ENCODE measurements around the gene DYNC2H1.

DYNC2H1 gene

DNA sequence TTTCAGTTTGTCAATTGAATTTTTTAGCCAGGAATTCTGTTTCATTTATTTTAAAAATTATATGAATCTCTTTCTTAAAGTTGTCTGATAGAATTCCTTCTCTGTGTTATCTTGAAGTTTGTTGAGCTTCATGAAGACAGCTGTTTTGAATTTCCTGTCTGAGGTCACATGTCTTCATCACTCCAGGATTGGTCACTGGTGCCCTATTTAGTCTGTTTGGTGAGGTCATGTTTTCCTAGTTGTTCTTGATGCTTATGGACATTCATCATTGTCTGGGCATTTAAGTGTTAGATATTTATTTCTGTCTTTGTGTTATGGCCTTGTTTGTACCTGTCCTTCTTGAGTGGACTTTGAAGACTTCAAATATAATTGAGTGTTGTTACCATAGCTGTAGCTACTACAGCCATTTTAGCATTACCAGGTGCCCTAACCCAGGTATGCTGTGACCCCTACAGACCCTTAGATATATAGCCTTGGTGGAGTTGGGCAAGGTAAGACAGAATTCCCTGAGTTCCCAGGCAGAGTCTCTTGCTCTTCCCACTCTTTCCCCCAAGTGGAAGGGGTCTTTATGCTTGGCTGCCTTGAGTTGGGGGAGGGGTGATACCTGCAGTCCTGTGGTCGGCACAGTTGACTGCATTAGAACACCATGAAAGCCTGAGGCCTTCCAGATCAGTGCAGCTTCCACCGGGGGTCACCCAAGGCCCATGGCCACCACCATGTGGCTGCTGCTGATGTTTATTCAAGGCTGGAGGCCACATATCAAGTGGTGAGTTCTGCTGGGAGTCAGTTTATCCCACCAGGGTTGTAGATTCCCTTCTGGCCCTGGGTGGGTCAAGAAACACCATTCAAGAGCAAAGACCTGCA is 229.6 kb downstream of the DYNC2H1 start:
- Histone ChIP-seq H3K4me1 (ENCODE audit: insufficient read depth, low read length) (peaks cover 17% of the 10 kb centered on the region), H3K27ac (ENCODE audit: low read length) (no peak overlapping the region), H3K9ac (ENCODE audit: low read depth, low read length) (no peak overlapping the region), H3K9me3 (ENCODE audit: insufficient read depth, low read depth, low read length) (no peaks in the 10 kb centered on the region), H3K4me3 (ENCODE audit: low read length) (no peak overlapping the region), H3K27me3 (ENCODE audit: insufficient read depth, low read length) (no peaks in the 10 kb centered on the region), H3K36me3 (ENCODE audit: insufficient read depth, low read depth, low read length) (no peaks in the 10 kb centered on the region)

DNA sequence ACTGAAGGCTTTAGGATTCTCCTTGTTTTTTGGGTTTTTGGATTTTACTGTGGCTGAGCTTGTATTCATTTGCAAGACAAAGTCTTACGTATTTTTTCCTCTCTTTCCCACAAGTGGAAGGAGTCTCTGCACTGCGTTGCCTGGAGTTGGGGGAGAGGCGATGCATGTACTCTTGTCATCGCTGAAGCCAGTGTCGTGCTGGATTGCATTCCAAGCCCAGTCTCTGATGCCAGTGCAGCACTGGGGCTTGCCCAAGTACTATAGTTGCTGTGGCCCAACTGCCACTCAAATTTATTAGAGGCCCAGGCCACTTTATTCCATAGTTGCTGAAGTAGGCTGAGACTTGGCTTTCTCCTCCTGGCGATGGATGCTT is 230.2 kb downstream of the DYNC2H1 start:
- H3K36me3 ChIP-seq (ENCODE audit: insufficient read depth, low read depth, low read length), result no peaks in the 10 kb centered on the region
- no peak overlapping the region for H3K27ac ChIP-seq (ENCODE audit: low read length)
- peaks cover 17% of the 10 kb centered on the region for H3K4me1 ChIP-seq (ENCODE audit: insufficient read depth, low read length)
- no peak overlapping the region for H3K9ac ChIP-seq (ENCODE audit: low read depth, low read length)
- no peaks in the 10 kb centered on the region for H3K9me3 ChIP-seq (ENCODE audit: insufficient read depth, low read depth, low read length)
- no peaks in the 10 kb centered on the region for H3K27me3 ChIP-seq (ENCODE audit: insufficient read depth, low read length)
- 0 out of 2 replicates have a peak overlapping the region, but pooled peaks have one; percentile 4 for H3K4me3 ChIP-seq (ENCODE audit: low read length)

DNA sequence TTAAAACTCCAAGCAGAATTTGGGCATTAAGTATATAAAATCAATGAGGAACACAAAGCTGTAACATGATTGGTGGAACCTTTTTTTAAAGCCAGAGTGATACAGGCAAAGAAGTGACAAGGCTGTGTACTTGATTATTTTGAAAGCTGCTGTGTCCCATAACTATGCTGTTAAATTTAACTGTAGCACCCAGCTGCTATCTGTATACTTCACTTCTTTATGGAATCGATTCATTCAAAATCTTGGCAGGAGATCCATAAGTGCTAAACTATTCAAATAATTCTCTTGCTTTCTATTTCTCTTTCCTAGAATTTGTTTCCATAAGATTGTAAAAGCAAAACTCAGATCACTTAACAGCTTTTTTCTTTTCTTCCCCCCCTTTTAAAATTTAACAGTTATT is 231.7 kb downstream of the DYNC2H1 start:
- H3K4me3 ChIP-seq (ENCODE audit: low read length), result no peak overlapping the region
- no peaks in the 10 kb centered on the region for H3K9me3 ChIP-seq (ENCODE audit: insufficient read depth, low read depth, low read length)
- H3K4me1 ChIP-seq (ENCODE audit: insufficient read depth, low read length), result peaks cover 9% of the 10 kb centered on the region
- no peaks in the 10 kb centered on the region for H3K27me3 ChIP-seq (ENCODE audit: insufficient read depth, low read length)
- H3K27ac ChIP-seq (ENCODE audit: low read length), result no peak overlapping the region
- H3K9ac ChIP-seq (ENCODE audit: low read depth, low read length), result no peak overlapping the region
- H3K36me3 ChIP-seq (ENCODE audit: insufficient read depth, low read depth, low read length), result no peaks in the 10 kb centered on the region

DNA sequence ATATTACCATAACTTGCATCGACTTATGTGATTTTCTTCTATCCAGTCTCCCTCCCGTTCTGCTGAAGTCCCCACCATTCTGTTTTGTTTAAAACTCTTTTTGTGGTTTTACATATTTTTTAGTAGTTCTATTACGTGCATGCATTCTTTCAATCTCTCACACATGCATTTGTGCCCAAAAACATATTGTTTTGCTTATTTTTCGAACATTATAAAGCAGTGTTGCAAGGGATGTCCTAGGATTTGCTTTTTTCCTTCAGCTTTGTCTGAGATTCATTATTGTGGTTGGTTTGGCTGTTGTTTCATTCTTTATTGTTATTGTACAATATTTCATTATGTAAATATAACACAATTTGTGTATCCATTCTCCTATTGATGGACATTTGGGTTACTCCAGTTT is 235.7 kb downstream of the DYNC2H1 start:
- Histone ChIP-seq H3K4me3 (ENCODE audit: low read length) (no peak overlapping the region), H3K27me3 (ENCODE audit: insufficient read depth, low read length) (no peaks in the 10 kb centered on the region), H3K4me1 (ENCODE audit: insufficient read depth, low read length) (peaks cover 3% of the 10 kb centered on the region; the same call in 1 of the 2 replicates), H3K27ac (ENCODE audit: low read length) (no peak overlapping the region), H3K9me3 (ENCODE audit: insufficient read depth, low read depth, low read length) (no peaks in the 10 kb centered on the region), H3K9ac (ENCODE audit: low read depth, low read length) (no peak overlapping the region), H3K36me3 (ENCODE audit: insufficient read depth, low read depth, low read length) (no peaks in the 10 kb centered on the region)

DNA sequence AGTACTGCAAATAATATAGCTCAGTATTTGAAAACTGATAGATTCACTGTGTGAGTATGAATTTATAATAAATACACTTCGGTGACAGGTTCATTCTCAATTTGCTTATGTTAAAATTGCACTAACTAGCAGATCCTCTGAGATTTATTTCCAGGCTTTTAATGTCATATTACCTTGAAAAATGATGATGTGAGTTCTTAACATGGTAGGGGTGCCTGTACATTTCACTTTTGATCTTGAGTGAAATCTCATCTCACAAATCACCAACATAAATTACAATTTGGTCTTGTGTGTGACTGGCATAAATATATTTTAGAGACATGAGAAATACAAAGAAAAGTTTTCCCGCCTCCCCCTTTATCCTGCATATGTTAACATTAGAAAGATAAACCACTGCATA is 240.4 kb downstream of the DYNC2H1 start:
- Histone ChIP-seq H3K9me3 (ENCODE audit: insufficient read depth, low read depth, low read length) (no peaks in the 10 kb centered on the region), H3K27me3 (ENCODE audit: insufficient read depth, low read length) (no peaks in the 10 kb centered on the region), H3K9ac (ENCODE audit: low read depth, low read length) (no peak overlapping the region), H3K36me3 (ENCODE audit: insufficient read depth, low read depth, low read length) (no peaks in the 10 kb centered on the region), H3K27ac (ENCODE audit: low read length) (no peak overlapping the region), H3K4me3 (ENCODE audit: low read length) (no peak overlapping the region), H3K4me1 (ENCODE audit: insufficient read depth, low read length) (no peaks in the 10 kb centered on the region)

DNA sequence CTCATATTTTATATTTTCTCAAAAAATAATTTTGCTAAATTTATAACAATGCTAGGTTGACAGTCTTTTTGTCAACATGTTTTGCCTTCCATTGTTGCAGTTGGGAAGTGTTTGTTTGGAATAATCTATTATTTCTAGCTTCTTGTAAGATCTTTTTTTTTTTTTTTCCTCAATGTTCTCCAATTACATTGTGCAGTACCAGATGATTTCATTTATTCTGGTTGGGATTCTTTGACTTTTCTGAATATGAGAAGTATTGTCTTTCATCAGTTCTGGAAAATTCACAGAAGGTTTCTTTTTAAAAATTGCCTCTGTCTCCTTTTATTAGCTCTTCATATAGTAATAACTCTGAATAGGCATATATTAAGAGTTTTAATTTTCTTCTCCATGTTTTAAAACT is 245.4 kb downstream of the DYNC2H1 start:
- H3K4me1 ChIP-seq (ENCODE audit: insufficient read depth, low read length), result peaks cover 5% of the 10 kb centered on the region; the same call in 1 of the 2 replicates
- no peaks in the 10 kb centered on the region for H3K36me3 ChIP-seq (ENCODE audit: insufficient read depth, low read depth, low read length)

DNA sequence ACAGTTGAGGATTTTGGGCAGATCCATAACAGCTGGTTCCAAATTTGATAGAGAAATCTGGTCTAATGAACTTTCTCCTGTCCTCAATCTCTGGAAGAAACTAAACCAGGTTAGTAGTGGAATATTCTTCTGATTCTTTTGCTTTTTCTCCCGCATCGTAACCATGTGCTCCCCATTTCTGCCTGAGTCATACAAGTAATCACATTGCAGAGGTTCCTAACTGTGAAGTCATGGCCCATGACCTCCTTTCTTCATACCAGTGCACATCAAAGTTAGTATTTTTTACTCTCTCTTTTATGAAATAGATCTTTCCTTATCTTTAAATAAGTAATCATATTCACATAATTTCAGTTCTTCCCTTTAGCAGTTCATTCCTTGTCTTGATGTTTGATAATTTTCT is 249.0 kb downstream of the DYNC2H1 start:
- peaks cover 5% of the 10 kb centered on the region; the same call in 1 of the 2 replicates for H3K4me1 ChIP-seq (ENCODE audit: insufficient read depth, low read length)
- H3K9ac ChIP-seq (ENCODE audit: low read depth, low read length), result no peak overlapping the region
- no peak overlapping the region for H3K27ac ChIP-seq (ENCODE audit: low read length)
- H3K9me3 ChIP-seq (ENCODE audit: insufficient read depth, low read depth, low read length), result no peaks in the 10 kb centered on the region
- no peaks in the 10 kb centered on the region for H3K27me3 ChIP-seq (ENCODE audit: insufficient read depth, low read length)
- no peaks in the 10 kb centered on the region for H3K36me3 ChIP-seq (ENCODE audit: insufficient read depth, low read depth, low read length)
- H3K4me3 ChIP-seq (ENCODE audit: low read length), result no peak overlapping the region

More for the DNA sequence above, 245.4 kb downstream of the DYNC2H1 start:
- Histone ChIP-seq H3K27ac (ENCODE audit: low read length) (no peak overlapping the region), H3K4me3 (ENCODE audit: low read length) (no peak overlapping the region), H3K9ac (ENCODE audit: low read depth, low read length) (no peak overlapping the region), H3K27me3 (ENCODE audit: insufficient read depth, low read length) (no peaks in the 10 kb centered on the region), H3K9me3 (ENCODE audit: insufficient read depth, low read depth, low read length) (no peaks in the 10 kb centered on the region)

DNA sequence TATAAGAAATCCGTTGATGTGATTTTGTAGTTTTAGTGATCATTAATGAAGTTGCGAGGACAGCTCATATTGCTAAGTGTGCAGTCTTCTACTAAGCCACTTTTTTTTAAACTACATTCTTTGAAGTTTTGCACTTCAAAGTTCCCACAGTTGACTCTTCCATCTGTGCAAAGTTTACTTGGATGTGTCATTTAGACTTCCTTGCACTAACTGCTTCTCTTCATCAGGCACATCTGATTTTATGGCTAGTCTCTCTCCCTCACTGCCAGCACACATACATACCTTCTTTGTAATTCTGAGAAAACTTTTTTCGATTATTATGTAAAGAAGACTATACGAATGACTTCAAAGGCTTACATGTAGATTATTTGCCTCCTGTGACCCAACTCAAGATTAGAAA is 250.0 kb downstream of the DYNC2H1 start:
- Histone ChIP-seq H3K4me1 (ENCODE audit: insufficient read depth, low read length) (peaks cover 5% of the 10 kb centered on the region; the same call in 1 of the 2 replicates), H3K9ac (ENCODE audit: low read depth, low read length) (no peak overlapping the region), H3K4me3 (ENCODE audit: low read length) (no peak overlapping the region), H3K27me3 (ENCODE audit: insufficient read depth, low read length) (no peaks in the 10 kb centered on the region), H3K9me3 (ENCODE audit: insufficient read depth, low read depth, low read length) (no peaks in the 10 kb centered on the region), H3K27ac (ENCODE audit: low read length) (no peak overlapping the region), H3K36me3 (ENCODE audit: insufficient read depth, low read depth, low read length) (no peaks in the 10 kb centered on the region)

DNA sequence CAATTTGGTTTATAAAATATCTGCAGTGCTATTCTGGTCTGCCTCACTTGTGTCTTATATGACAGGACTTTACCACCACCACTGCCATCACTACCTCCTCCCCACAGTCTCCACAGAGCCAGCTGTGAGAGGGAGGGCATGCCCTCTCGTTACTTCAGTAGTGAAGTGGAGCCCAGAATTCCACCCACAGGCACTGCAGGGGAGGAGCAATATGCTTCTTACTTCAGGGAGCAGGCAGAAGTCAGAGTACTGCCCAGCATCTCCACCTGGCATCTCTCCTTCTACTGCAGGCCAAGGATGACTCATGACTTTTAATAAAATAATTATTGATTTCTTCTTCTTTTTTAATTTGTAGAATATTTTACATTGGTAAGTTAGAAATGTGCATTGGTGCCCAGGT is 255.5 kb downstream of the DYNC2H1 start:
- Histone ChIP-seq H3K9me3 (ENCODE audit: insufficient read depth, low read depth, low read length) (no peaks in the 10 kb centered on the region), H3K27me3 (ENCODE audit: insufficient read depth, low read length) (no peaks in the 10 kb centered on the region), H3K27ac (ENCODE audit: low read length) (no peak overlapping the region), H3K4me3 (ENCODE audit: low read length) (no peak overlapping the region), H3K36me3 (ENCODE audit: insufficient read depth, low read depth, low read length) (no peaks in the 10 kb centered on the region), H3K9ac (ENCODE audit: low read depth, low read length) (no peak overlapping the region), H3K4me1 (ENCODE audit: insufficient read depth, low read length) (no peaks in the 10 kb centered on the region)

DNA sequence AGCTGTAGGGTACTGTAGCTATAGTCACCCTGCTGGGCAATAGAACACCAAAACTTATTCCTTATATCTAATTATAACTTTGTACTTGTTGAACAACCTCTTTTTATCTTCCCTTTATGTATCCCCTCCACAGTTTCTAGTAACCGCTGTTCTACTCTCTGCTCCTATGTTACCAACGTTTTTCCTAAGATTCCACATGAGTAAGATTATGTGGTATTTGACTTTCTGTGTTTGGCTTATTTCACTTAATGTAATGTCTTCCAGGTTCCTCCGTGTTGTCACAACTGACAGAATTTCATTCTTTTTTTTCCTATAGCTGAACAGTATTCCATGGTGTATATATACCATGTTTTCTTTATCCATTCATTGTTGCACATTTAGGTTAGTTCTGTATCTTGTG is 258.4 kb downstream of the DYNC2H1 start:
- Histone ChIP-seq H3K27ac (ENCODE audit: low read length) (no peak overlapping the region), H3K9me3 (ENCODE audit: insufficient read depth, low read depth, low read length) (no peaks in the 10 kb centered on the region), H3K36me3 (ENCODE audit: insufficient read depth, low read depth, low read length) (peaks cover 4% of the 10 kb centered on the region; the same call in 1 of the 2 replicates), H3K27me3 (ENCODE audit: insufficient read depth, low read length) (no peaks in the 10 kb centered on the region), H3K4me1 (ENCODE audit: insufficient read depth, low read length) (no peaks in the 10 kb centered on the region), H3K4me3 (ENCODE audit: low read length) (no peak overlapping the region), H3K9ac (ENCODE audit: low read depth, low read length) (no peak overlapping the region)

DNA sequence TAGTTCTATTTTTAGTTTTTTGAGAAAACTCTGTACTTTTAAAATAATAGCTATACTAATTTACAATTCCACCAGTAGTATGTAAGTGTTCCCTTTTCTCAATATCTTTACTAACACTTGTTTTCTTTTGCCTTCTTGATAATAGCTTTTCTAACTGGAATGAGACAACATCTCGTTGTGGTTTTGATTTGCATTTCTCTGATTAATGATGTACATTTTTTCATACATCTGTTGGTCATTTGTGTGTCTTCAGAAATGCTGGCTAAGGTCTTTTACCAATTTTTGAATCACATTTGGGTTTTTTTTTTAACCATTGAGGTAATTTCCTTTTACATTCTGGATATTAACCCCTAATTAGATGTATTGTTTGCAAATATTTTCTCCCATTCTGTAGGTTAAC is 258.9 kb downstream of the DYNC2H1 start:
- H3K9ac ChIP-seq (ENCODE audit: low read depth, low read length), result no peak overlapping the region

DNA sequence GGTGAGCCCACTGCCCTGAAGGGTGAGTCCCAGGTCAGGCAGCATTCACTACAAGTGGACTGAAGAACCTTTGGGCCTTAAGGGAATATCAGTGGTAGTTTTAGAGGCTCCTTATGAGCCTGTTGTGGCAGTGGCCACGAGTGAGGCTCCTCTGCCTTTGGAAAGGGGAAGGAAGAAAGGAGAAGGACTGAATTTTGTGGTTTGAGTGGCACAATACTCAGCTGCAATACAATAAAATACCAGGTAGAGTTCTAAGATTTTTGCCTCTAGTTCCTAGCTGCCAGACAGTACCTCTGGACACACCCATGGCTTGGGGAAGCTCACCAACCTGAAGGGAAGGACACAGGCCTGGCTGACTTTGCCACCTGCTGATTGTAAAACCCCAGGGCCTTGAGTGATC is 260.9 kb downstream of the DYNC2H1 start:
- H3K27ac ChIP-seq (ENCODE audit: low read length), result no peak overlapping the region
- no peak overlapping the region for H3K4me3 ChIP-seq (ENCODE audit: low read length)
- no peaks in the 10 kb centered on the region for H3K27me3 ChIP-seq (ENCODE audit: insufficient read depth, low read length)
- peaks cover 12% of the 10 kb centered on the region for H3K9me3 ChIP-seq (ENCODE audit: insufficient read depth, low read depth, low read length)
- H3K36me3 ChIP-seq (ENCODE audit: insufficient read depth, low read depth, low read length), result peaks cover 4% of the 10 kb centered on the region; the same call in 1 of the 2 replicates
- H3K9ac ChIP-seq (ENCODE audit: low read depth, low read length), result no peak overlapping the region
- H3K4me1 ChIP-seq (ENCODE audit: insufficient read depth, low read length), result no peaks in the 10 kb centered on the region

More for the DNA sequence above, 258.9 kb downstream of the DYNC2H1 start:
- Histone ChIP-seq H3K27ac (ENCODE audit: low read length) (no peak overlapping the region), H3K9me3 (ENCODE audit: insufficient read depth, low read depth, low read length) (no peaks in the 10 kb centered on the region), H3K27me3 (ENCODE audit: insufficient read depth, low read length) (no peaks in the 10 kb centered on the region), H3K4me1 (ENCODE audit: insufficient read depth, low read length) (no peaks in the 10 kb centered on the region), H3K36me3 (ENCODE audit: insufficient read depth, low read depth, low read length) (peaks cover 4% of the 10 kb centered on the region; the same call in 1 of the 2 replicates), H3K4me3 (ENCODE audit: low read length) (no peak overlapping the region)
